ENCODE data around the gene CPS1. TPM values are rescaled to one million over a fixed set of nuclear protein-coding genes. Genes with fewer than 3 reads are reported as not detected.

Gene CPS1
- total RNA-seq, 1 experiment from 2014 or later, result 9.0 TPM

GRCh38 chr2:210617732-210618330, 61.4 kb downstream of the CPS1 start:
- ChIA-PET CTCF (interaction anchor here (0.9 to 1.2 kb wide), 2 partner anchors 46 to 418 kb away, joined by 3 to 5 read pairs; no protein-coding TSS in a partner anchor), POLR2A (no interaction called here)
- H3K27me3 Mint-ChIP-seq (ENCODE audit: low read depth), result no peaks in the 10 kb centered on the region
- H3K4me1 Mint-ChIP-seq, result peaks cover 22% of the 10 kb centered on the region
- H3K27ac Mint-ChIP-seq, result no peak overlapping the region
- H3K4me3 Mint-ChIP-seq, result no peak overlapping the region
- DNase-seq (ENCODE audit: low spot score) (no peak), ATAC-seq (peak; percentile 68)
- H3K36me3 Mint-ChIP-seq, result 0 out of 2 replicates have a peak, but pooled peaks cover 2% of the 10 kb centered on the region
- no peak for TF ChIP-seq FOXJ3 (CRISPR knock-in tag; IDR thresholded peaks at IDR 0.05; ENCODE audit: borderline replicate concordance)
- TF ChIP-seq, protein P1, sequence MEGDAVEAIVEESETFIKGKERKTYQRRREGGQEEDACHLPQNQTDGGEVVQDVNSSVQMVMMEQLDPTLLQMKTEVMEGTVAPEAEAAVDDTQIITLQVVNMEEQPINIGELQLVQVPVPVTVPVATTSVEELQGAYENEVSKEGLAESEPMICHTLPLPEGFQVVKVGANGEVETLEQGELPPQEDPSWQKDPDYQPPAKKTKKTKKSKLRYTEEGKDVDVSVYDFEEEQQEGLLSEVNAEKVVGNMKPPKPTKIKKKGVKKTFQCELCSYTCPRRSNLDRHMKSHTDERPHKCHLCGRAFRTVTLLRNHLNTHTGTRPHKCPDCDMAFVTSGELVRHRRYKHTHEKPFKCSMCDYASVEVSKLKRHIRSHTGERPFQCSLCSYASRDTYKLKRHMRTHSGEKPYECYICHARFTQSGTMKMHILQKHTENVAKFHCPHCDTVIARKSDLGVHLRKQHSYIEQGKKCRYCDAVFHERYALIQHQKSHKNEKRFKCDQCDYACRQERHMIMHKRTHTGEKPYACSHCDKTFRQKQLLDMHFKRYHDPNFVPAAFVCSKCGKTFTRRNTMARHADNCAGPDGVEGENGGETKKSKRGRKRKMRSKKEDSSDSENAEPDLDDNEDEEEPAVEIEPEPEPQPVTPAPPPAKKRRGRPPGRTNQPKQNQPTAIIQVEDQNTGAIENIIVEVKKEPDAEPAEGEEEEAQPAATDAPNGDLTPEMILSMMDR (IDR thresholded peaks at IDR 0.05), result peak; percentile 39; the same call in 1 of the 2 replicates
- peaks cover 9% of the 10 kb centered on the region for H3K9me3 Mint-ChIP-seq

DNA sequence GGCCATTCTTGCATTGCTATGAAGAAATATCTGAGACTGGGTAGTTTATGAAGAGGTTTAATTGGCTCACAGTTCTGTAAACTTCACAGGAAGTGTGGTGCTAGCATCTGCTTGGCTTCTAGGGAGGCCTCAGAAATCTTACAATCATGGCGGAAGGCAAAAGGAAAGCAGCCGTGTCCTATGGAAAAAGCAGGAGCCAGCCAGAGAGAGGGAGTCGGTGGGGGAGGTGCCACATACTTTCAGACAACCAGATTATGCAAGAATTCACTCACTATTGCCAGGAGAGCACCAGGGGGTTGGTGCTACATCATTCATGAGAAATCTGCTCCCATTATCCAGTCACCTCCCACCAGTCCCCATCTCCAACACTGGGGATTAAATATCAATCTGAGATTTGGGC, 64.1 kb downstream of the CPS1 start:
- Mint-ChIP-seq H3K9me3 (peaks cover 5% of the 10 kb centered on the region), H3K27ac (peak overlapping the region; percentile 77), H3K4me3 (no peak overlapping the region), H3K27me3 (ENCODE audit: low read depth) (no peaks in the 10 kb centered on the region), H3K4me1 (peaks cover 30% of the 10 kb centered on the region), H3K36me3 (no peaks in the 10 kb centered on the region)
- peak; percentile 42 for DNase-seq (ENCODE audit: low spot score)
- ATAC-seq, result peak; percentile 93
- TF ChIP-seq PRRX2 (CRISPR knock-in tag; IDR thresholded peaks at IDR 0.05) (no peak), MYBL2 (CRISPR knock-in tag; IDR thresholded peaks at IDR 0.05) (no peak), IRF2 (CRISPR knock-in tag; IDR thresholded peaks at IDR 0.05; ENCODE audit: borderline replicate concordance, low read depth) (no peak)
- POLR2A ChIA-PET, result no interaction called here
- CTCF ChIA-PET, result interaction anchor here (0.7 to 1.0 kb wide), 2 partner anchors 143 to 415 kb away, joined by 3 to 6 read pairs; no protein-coding TSS in a partner anchor

DNA sequence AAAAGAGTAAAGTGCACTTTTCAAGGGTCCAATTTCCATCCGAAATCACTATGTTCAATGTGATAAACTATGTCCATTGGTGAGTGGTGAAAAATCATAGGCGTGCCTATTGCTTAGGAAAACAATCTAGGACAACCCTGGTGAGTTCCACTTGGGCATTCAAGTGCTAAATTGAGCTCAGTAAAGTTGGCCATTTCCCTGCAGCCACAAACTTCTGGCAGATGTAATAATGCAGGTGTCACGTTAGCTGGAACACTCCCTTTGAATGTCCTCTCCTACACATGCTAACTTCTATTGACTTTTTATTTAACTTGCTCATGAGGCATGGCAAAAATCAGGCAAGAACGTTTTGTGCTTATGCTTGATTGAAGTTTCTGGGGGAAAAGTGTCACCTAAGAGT, 67.1 kb downstream of the CPS1 start:
- TF ChIP-seq ZNF219 (CRISPR knock-in tag; IDR thresholded peaks at IDR 0.05; ENCODE audit: borderline replicate concordance) (no peak), ZNF317 (CRISPR knock-in tag; IDR thresholded peaks at IDR 0.05; ENCODE audit: borderline replicate concordance, low read depth) (no peak), FOXP4 (CRISPR knock-in tag; IDR thresholded peaks at IDR 0.05) (no peak), ATF1 (CRISPR knock-in tag; IDR thresholded peaks at IDR 0.05) (no peak), ZNF232 (CRISPR knock-in tag; IDR thresholded peaks at IDR 0.05) (no peak), ATF6 (CRISPR knock-in tag; IDR thresholded peaks at IDR 0.05) (no peak), GTF2I (CRISPR knock-in tag; conservative IDR thresholded peaks at IDR 0.05) (no peak)
- TF ChIP-seq, protein P2, sequence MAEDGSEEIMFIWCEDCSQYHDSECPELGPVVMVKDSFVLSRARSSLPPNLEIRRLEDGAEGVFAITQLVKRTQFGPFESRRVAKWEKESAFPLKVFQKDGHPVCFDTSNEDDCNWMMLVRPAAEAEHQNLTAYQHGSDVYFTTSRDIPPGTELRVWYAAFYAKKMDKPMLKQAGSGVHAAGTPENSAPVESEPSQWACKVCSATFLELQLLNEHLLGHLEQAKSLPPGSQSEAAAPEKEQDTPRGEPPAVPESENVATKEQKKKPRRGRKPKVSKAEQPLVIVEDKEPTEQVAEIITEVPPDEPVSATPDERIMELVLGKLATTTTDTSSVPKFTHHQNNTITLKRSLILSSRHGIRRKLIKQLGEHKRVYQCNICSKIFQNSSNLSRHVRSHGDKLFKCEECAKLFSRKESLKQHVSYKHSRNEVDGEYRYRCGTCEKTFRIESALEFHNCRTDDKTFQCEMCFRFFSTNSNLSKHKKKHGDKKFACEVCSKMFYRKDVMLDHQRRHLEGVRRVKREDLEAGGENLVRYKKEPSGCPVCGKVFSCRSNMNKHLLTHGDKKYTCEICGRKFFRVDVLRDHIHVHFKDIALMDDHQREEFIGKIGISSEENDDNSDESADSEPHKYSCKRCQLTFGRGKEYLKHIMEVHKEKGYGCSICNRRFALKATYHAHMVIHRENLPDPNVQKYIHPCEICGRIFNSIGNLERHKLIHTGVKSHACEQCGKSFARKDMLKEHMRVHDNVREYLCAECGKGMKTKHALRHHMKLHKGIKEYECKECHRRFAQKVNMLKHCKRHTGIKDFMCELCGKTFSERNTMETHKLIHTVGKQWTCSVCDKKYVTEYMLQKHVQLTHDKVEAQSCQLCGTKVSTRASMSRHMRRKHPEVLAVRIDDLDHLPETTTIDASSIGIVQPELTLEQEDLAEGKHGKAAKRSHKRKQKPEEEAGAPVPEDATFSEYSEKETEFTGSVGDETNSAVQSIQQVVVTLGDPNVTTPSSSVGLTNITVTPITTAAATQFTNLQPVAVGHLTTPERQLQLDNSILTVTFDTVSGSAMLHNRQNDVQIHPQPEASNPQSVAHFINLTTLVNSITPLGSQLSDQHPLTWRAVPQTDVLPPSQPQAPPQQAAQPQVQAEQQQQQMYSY (CRISPR knock-in tag; IDR thresholded peaks at IDR 0.05), result no peak
- CTCF ChIA-PET, result no interaction called here
- H3K4me1 Mint-ChIP-seq, result peaks cover 40% of the 10 kb centered on the region
- H3K27me3 Mint-ChIP-seq (ENCODE audit: low read depth), result no peaks in the 10 kb centered on the region
- peaks cover 5% of the 10 kb centered on the region for H3K9me3 Mint-ChIP-seq
- ATAC-seq, result no peak
- no peak overlapping the region for H3K27ac Mint-ChIP-seq
- POLR2A ChIA-PET, result no interaction called here
- no peaks in the 10 kb centered on the region for H3K36me3 Mint-ChIP-seq
- no peak for DNase-seq (ENCODE audit: low spot score)
- no peak overlapping the region for H3K4me3 Mint-ChIP-seq
